Measurements from ENCODE around the gene EFCAB12.

Gene EFCAB12

GRCh38 chr3:129445471-129445870 is 17.0 kb upstream of the EFCAB12 start:
- no peak for DNase-seq (ENCODE audit: low read depth in 3 of 3, low spot score in 1 of 3)

GRCh38 chr3:129442947-129443346 is 14.5 kb upstream of the EFCAB12 start:
- no peak for DNase-seq (ENCODE audit: low read depth in 3 of 3, low spot score in 1 of 3)

GRCh38 chr3:129442486-129442885 is 14.1 kb upstream of the EFCAB12 start:
- no peak for DNase-seq (ENCODE audit: low read depth in 3 of 3, low spot score in 1 of 3)

- DNase-seq (ENCODE audit: low read depth in 3 of 3, low spot score in 1 of 3) = no peak
Measured at GRCh38 chr3:129441782-129442181, 13.3 kb upstream of the EFCAB12 start.

- DNase-seq (ENCODE audit: low read depth in 3 of 3, low spot score in 1 of 3) = no peak
Measured at GRCh38 chr3:129441215-129441614, 12.8 kb upstream of the EFCAB12 start.

GRCh38 chr3:129440618-129441190 is 12.3 kb upstream of the EFCAB12 start:
- no peak for DNase-seq (ENCODE audit: low read depth in 3 of 3, low spot score in 1 of 3)

GRCh38 chr3:129439817-129440617 is 11.6 kb upstream of the EFCAB12 start, which contains the start of the genes IFT122 and MBD4:
IFT122 (plus strand) TSS chr3:129440224; CDS start chr3:129440331, 107 bp downstream.
MBD4 (minus strand) TSS chr3:129439948; CDS start chr3:129439833, 115 bp downstream.
- peak; percentile 97 to 98 (median 98) for DNase-seq (ENCODE audit: low read depth in 3 of 3, low spot score in 1 of 3)

- DNase-seq (ENCODE audit: low read depth in 3 of 3, low spot score in 1 of 3) = peak in 1 of 3 donors; percentile 14
Measured at GRCh38 chr3:129439226-129439816, 10.9 kb upstream of the EFCAB12 start.

- DNase-seq (ENCODE audit: low read depth in 3 of 3, low spot score in 1 of 3) = no peak
Measured at GRCh38 chr3:129435367-129435766, 6.9 kb upstream of the EFCAB12 start.

- no peak for DNase-seq (ENCODE audit: low read depth in 3 of 3, low spot score in 1 of 3)
Measured at GRCh38 chr3:129434140-129434539, 5.7 kb upstream of the EFCAB12 start.

GRCh38 chr3:129433565-129433964 is 5.1 kb upstream of the EFCAB12 start:
- no peak for DNase-seq (ENCODE audit: low read depth in 3 of 3, low spot score in 1 of 3)

GRCh38 chr3:129432671-129433070 is 4.2 kb upstream of the EFCAB12 start:
- no peak for DNase-seq (ENCODE audit: low read depth in 3 of 3, low spot score in 1 of 3)

GRCh38 chr3:129432036-129432435 is 3.6 kb upstream of the EFCAB12 start:
- no peak for DNase-seq (ENCODE audit: low read depth in 3 of 3, low spot score in 1 of 3)

GRCh38 chr3:129429602-129430001 is 1.2 kb upstream of the EFCAB12 start:
- no peak for DNase-seq (ENCODE audit: low read depth in 3 of 3, low spot score in 1 of 3)

- no peak for DNase-seq (ENCODE audit: low read depth in 3 of 3, low spot score in 1 of 3)
Measured at GRCh38 chr3:129429080-129429451, 630 bp upstream of the EFCAB12 start.

GRCh38 chr3:129428007-129428375 is 445 bp downstream of the EFCAB12 start:
- no peak for DNase-seq (ENCODE audit: low read depth in 3 of 3, low spot score in 1 of 3)

- no peak for DNase-seq (ENCODE audit: low read depth in 3 of 3, low spot score in 1 of 3)
Measured at GRCh38 chr3:129425619-129426018, 2.8 kb downstream of the EFCAB12 start.

GRCh38 chr3:129425213-129425612 is 3.2 kb downstream of the EFCAB12 start:
- DNase-seq (ENCODE audit: low read depth in 3 of 3, low spot score in 1 of 3) = no peak

- no peak for DNase-seq (ENCODE audit: low read depth in 3 of 3, low spot score in 1 of 3)
Measured at GRCh38 chr3:129424185-129424841, 4.1 kb downstream of the EFCAB12 start.

- no peak for DNase-seq (ENCODE audit: low read depth in 3 of 3, low spot score in 1 of 3)
Measured at GRCh38 chr3:129422897-129423296, 5.5 kb downstream of the EFCAB12 start.

- DNase-seq (ENCODE audit: low read depth in 3 of 3, low spot score in 1 of 3) = no peak
Measured at GRCh38 chr3:129421988-129422745, 6.3 kb downstream of the EFCAB12 start.
